ENCODE data around the gene GFY.
"Not testable (repeated sequence)": the region's sequence is repeated elsewhere in the genome, so short reads cannot be mapped to it uniquely, and the experiment has no call there.

Gene GFY

DNA sequence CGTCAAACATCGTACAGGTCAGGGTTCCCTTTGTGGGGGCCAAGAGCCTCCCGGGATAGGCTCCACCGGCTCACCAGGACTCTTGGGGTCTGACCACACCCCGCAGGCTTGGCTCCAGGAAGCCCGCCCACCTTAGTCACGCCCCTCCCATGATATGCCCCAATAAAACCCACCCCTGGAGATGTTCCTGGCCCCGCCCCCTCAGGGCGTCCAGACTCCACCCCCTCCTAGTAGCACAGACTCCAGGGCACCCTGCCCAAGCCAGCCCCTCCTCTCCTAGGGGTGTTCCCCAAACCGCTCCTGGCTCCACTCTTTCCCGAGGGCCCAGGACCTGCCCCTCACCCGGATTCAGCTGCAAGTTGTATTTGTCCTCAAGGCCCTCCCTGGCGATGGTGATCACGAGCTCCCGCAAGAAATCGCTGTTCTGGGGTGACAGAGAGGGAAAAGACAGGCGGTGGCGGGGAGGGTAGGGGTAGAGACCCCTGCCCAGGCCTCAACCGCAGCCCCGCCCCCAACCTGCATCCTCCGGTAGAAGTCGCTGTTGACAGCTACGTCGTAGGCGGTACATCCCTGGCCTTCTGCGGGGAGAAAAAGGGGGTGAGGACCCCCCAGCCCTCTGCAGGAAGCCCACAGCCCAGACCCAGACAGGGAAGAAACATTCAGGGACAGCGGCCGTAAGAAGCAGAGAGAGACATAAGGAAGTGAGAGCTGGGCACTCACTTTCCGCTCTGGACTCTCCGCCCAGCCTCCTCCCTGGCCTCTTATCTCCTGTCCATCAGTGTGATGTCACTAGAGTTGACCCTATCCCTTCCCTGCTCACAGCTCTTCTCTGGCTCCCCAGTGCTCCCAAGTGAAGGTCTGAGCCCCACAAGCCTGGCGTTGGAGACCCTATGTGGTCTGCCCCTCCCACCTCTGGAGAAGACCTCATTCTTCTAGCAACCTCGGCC lies 22.6 kb downstream of the GFY start:
- no peak for DNase-seq

DNA sequence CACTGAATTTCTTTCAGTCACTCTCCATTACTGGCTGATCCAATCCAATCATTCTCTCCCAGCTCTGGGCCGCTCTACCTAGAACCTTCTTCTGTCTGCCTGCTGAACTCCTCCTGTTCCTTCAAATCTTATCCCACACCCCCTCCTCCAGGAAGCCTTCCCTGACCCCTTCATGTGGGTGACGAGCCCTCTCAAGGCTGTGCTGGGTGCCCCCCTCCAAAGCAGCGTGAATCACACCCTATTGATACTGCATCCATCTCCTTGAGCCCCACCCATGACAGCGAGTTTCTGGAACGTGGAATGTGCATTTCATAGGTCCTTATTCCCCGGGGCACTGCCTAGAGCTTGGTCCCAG lies 23.2 kb downstream of the GFY start:
- DNase-seq = no peak

DNA sequence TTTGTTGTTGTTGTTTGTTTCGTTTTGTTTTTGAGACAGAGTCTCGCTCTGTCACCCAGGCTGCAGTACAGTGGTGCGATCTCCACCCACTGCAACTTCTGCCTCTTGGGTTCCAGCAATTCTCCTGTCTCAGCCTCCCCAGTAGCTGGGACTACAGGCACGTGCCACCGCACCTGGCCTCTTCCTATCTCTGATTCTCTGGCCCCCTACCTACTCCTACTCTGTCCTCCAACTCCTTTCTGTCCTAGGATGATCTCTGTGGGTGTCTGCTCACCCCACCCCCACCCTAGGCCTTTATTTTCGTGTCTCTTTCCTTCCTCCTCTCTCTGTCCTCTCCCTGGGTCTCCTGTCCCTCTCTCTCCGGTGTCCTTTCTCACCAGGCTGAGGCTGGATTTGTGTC lies 25.2 kb downstream of the GFY start:
- no peak for DNase-seq

DNA sequence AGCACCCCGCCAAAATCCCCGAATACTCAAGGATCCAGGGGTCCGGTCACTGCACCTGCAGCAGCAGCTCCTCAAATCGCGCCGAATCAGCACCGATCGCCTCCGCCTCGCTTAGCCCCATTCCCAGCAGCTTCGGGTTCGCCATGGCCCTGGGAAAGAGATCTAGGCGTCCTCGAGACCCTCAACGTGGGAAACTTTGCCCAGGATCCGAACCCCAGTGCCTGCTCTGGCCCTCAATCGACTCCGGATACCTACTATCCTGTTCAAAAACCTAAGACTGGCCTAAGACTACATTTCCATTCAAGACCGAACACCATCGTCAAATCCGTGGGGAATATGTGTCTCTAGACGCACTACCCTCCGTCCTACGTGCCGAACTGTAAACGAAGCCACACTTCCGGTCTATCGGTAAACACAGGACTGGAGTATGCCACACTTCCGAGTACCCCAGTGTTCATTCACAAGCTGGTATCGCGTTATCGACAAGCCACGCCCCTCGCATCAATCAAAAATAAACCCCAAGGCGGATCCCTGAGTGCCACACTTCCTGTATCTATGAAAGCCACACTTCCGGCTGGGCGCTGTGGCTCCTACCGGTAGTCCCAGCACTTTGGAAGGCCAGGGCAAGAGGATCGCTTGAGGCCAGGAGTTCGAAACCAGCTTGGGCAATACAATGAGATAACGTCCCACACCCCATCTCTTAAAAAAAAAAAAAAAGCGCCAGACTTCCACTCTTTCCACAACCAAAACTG lies 26.4 kb downstream of the GFY start, which contains the start of gene PIH1D1:
TSS of gene PIH1D1 (minus strand) at position 385 of the 752 bp plus-strand sequence. CDS start at position 145, 240 bp downstream.
- peak; percentile 88 for DNase-seq

DNA sequence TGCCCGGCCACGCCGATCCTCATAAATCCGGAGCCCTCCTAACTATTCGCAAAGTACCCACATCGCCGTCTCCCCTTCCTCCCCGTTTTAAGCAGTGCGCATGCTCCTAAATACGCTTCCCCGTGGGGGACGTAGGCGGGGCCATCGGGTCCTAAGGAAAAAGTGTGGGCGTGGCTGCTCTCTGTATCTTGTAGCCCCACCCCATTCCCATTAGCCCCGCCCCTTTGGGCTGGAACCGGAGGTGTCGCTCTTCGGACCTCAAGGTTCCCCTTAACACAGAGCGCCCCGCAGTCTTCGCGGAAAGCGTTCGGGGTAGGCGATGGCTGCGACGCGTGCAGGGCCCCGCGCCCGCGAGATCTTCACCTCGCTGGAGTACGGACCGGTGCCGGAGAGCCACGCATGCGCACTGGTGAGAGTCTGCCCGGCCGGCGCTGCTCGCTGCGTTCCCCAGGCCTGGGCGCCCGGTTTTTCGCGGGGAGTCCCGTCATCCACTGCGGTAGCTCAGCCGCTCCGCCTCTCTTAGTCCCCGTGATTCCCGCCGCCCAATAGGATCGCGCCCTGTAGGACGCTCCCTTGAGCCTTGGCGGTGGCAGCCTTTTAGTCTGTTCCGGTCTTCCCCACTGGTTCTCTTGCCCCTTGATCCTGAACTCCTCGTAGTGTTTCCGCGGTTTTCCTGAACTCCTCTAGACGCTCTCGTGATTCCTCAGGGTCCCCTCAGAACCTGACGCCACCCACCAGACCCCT lies 28.0 kb downstream of the GFY start, which contains the start of gene ALDH16A1:
TSS of gene ALDH16A1 (plus strand) at position 213 of the 744 bp plus-strand sequence. CDS start at position 320, 107 bp downstream.
- DNase-seq = peak; percentile 94

DNA sequence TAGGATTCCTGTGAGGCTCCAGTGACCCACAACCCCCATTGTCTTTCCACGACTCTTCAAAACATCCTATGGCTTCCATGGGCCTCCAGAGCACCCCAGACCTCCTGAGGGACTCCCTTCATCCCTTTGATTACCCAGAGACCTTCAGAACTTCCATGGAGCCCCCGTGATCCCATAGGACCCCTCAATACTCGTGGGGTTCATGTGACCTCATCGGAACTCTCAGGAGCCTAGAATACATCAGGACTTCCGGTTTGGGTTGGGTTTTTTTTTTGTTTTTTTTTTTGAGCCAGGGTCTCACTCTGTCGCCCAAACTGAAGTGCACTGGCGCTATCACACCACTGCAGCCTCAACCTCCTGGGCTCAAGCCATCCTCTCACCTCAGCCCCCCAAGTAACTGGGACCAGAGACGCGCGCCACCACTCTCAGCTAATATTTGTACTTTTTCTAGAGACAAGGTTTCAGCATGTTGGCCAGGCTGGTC lies 28.6 kb downstream of the GFY start:
- no peak for DNase-seq

DNA sequence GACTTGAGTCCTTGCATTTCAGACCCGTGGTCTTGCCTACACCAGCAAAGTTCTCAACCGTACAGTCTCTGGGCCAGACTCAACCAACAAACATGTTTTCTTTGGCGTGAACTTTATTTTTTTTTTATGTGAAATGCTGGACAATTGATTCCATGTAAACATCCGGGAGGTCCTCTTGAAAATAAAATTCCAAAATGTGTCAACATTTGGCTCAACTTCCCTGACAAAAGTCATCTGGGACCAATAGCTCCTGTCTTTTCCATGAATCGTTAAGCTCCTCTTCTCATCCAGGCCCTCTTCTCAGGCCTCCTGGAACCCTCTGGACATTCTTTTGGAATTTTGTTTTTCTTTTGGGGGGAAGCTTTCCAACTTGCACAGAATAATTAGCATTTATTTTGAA lies 30.6 kb downstream of the GFY start:
- DNase-seq = no peak

DNA sequence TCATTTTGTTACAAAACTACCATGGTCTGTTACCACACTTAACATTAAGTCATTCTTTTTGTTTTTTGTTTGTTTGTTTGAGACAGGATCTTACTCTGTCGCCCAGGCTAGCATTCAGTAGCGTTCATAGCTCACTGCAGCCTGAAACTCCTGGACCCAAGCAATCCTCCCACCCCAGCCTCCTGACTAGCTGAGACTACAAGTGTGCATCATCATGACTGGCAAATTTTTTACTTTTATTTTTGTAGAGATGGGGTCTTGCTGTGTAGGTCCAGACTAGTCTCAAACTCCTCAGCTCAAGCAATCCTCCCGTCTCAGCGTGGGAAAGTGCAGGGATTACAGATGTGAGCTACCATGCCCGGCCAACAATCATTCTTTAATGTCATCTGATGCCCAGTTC lies 31.1 kb downstream of the GFY start:
- no peak for DNase-seq

DNA sequence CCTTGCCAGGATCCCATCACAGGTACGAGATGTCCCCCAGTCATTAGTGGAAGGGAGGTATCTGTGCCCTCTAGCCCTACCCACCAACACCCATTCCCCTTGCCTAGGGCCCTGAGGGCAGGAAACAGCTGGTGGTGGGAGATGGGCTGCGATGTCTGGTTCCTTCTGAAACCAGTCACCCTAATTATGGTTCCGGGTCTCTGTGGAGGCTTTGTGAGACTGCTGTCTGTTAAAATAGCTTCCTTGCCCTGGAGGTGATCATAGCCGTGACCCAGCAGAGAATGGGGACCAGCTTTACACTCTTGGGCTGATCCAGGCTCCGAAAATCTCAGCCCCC lies 33.3 kb downstream of the GFY start:
- no peak for DNase-seq

DNA sequence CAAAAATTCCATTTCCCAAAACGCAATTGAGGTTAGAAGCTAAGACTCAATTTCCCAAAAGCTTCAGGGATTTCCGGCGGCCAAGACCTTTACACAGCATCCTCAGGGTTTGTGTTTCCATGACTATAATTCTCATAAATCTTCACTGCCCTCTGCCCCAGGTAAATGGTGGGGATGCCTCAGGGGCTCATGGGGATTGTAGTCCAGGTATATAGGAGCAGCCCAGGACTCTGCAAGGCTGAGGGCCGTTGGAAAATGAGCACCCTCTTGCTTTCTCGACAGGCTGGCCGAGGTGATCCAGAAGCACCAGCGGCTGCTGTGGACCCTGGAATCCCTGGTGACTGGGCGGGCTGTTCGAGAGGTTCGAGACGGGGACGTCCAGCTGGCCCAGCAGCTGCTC lies 34.2 kb downstream of the GFY start:
- no peak for DNase-seq

DNA sequence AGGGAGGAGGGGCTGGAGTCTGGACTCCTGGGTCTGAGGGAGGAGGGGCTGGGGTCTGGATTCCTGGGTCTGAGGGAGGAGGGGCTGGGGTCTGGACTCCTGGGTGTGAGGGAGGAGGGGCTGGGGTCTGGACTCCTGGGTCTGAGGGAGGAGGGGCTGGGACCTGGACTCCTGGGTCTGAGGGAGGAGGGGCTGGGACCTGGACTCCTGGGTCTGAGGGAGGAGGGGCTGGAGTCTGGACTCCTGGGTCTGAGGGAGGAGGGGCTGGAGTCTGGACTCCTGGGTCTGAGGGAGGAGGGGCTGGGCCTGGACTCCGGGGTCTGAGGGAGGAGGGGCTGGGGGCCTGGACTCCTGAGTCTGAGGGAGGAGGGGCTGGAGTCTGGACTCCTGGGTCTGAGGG lies 35.9 kb downstream of the GFY start:
- not testable (repeated sequence) for DNase-seq

DNA sequence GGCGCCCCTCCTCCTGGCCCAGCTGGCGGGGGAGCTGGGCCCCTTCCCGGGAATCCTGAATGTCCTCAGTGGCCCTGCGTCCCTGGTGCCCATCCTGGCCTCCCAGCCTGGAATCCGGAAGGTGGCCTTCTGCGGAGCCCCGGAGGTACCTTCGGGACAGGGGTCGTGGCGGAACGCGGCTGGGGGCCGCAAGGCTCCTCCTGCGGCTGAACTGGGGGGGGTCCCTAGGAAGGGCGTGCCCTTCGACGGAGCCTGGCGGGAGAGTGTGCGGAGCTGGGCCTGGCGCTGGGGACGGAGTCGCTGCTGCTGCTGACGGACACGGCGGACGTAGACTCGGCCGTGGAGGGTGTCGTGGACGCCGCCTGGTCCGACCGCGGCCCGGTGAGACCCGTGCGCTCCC lies 36.5 kb downstream of the GFY start:
- no peak for DNase-seq

DNA sequence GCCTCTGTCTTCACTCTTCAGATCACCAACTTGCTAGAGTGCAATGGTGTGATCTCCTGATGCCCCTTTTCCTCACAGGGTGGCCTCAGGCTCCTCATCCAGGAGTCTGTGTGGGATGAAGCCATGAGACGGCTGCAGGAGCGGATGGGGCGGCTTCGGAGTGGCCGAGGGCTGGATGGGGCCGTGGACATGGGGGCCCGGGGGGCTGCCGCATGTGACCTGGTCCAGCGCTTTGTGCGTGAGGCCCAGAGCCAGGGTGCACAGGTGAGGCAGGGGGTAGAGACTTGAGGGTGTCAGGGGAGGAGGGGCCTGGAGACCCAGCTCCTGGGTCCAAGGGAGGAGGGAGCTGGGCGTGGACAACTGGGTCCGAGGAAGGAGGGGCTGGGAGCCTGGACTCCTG lies 37.3 kb downstream of the GFY start:
- DNase-seq = no peak

DNA sequence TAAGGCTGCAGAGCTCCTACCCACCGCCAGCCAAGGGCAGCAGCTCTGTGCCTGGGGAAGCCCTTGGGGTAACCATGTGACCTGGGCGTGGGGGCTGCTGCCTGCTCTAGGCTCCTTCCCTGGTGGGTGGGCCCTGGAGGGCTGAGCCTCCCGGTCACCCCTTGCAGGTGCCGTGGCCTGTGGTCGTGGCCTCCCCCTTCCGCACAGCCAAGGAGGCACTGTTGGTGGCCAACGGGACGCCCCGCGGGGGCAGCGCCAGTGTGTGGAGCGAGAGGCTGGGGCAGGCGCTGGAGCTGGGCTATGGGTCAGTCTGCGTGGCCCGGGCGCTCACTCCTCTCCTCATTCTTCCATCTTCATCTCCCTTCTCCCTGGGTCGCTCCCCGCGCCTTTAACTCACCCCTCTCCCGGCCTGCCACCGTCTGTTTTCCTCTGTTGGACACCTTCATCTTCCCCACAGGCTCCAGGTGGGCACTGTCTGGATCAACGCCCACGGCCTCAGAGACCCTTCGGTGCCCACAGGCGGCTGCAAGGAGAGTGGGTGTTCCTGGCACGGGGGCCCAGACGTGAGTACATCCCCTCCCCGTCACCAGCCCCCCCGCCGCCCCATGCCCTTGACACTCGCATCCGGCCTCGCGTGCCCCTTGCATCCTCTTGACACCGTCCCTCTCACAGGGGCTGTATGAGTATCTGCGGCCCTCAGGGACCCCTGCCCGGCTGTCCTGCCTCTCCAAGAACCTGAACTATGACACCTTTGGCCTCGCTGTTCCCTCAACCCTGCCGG lies 39.0 kb downstream of the GFY start:
- no peak for DNase-seq

DNA sequence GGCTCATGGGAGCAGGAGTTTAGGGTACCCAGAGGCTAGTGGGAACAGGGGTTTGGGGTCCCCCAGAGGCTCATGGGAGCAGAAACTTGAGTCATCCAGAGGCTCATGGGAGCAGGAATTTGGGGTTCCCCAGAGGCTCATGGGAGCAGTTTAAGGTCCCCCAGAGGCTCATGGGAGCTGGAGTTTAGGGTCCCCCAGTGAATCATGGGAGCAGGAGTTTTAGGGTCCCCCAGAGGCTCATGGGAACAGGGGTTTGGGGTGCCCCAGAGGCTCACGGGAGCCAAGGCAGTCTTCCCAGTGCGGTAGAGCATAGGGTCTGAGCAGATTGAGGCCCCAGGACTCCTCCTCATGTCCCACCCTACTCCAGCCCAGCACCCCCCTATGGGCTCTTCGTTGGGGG lies 40.2 kb downstream of the GFY start:
- DNase-seq = no peak

DNA sequence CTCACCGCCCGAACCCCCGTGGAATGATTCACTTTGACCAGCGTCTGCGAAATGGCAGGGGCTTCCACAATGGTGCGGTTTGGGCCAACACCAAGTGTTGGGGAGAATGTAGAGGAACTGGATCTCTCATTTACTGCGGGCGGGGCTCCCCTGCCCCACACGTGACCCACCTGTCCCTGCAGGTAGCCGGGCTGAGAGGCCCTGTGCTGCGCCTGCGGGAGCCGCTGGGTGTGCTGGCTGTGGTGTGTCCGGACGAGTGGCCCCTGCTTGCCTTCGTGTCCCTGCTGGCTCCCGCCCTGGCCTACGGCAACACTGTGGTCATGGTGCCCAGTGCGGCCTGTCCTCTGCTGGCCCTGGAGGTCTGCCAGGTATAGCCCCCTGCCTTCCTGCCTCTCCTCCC lies 43.0 kb downstream of the GFY start:
- DNase-seq = no peak

DNA sequence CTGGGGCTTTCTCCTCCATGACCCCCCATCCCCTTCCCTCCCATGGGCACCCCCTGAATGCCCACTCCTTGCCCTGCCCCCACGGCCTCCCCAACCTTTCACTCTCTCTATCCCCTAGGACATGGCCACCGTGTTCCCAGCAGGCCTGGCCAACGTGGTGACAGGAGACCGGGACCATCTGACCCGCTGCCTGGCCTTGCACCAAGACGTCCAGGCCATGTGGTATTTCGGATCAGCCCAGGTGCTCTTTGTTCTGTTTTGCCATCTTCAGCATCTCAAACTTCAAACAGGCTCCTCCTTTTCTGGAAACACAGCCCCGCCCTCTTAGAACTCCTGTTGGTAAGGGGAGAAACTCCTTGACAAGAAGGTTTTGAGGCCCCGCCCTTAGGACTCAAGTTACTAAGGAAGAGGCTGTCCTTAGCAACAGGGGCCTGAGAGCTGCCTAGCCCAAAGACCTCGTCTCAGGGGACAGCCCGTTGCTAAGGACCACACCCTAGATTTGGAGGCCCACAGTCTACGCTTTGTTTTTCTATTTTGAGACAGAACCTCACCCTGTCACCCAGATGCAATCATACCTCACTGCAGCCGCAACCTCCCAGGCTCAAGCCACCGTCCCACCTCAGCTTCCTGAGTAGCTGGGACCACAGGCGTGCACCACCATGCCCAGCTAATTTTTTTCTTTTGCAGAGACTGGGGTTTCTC lies 43.7 kb downstream of the GFY start:
- DNase-seq = peak; percentile 71

DNA sequence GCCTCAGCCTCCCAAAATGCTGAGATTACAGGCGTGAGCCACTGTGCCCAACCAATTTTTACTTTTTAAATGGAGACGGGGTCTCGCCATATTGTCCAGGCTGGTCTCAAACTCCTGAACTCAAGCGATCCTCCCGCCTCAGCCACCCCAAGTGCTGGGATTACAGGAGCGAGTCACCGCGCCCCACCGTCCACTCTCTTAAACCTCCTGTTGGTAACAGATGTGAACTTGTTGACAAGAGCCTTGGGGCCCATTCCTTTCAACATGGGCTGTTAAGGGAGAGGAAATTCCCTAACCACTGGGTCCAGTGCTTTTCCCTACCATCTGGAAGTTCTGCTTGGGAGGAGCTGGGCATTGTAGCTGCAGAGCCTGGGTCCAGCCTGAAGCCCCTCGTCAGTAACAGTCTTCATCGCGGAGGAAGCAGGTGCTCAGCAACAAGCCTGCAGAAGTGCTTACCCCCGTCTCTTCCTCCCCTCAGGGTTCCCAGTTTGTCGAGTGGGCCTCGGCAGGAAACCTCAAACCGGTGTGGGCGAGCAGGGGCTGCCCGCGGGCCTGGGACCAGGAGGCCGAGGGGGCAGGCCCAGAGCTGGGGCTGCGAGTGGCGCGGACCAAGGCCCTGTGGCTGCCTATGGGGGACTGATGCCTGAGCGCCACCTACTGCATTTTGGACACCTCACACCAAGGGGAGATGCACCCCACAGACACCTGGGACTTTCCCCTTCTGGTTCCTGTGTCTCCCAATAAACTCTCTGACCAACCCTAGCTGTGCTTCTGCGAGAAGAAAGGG lies 44.8 kb downstream of the GFY start:
- peak; percentile 31 for DNase-seq

DNA sequence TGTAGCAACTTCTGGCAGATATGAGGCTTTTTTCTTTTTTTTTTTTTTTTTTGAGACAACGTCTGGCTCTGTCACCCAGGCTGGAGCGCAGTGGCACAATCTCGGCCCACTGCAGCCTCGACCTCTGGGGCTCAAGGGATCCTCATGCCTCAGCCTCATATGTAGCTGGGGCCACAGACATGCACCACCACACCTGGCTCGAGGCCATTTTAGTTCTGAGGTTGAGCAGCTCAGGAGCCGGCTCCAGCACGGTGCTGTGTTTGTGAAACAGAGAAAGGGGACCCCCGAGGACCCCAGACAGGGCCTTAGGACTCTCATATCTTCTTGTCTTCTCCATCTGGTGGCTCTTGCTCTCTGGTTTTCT lies 45.4 kb downstream of the GFY start:
- DNase-seq = no peak

DNA sequence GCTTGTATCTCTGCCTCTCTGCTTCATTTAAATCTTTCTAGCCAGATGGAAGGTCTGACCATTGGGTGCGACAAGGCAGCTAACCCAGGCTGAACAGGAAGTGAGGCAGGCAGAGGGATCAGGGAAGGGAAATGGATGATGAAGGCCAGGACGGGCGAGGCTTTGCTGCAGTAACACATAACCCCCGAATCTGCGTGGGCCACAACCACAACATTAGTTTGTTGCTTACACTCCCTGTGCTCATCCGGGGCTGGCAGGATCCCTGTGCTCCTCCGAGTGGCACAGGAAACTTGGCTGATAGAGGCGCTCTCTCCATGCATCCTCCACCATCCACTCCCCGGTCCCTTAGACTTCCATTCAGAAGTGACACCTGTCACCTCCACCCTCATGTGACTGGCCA lies 47.7 kb downstream of the GFY start:
- no peak for DNase-seq

DNA sequence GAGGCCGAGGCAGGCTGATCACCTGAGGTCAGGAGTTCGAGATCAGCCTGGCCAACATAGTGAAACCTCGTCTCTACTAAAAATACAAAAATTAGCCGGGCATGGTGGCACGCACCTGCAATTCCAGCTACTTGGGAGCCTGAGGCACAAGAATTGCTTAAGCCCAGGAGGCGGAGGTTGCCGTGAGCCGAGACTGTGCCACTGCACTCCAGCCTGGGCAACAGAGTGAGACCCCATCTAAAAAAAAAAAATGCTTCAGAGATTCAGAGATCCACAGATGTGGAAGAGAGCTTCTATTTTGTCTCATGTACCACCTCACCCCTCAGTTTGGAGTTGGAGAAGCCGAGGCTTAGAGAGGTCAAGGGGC lies 48.3 kb downstream of the GFY start:
- not testable (repeated sequence) for DNase-seq
